OCI-LY3 (cell line): ENCODE measurements around the gene MBOAT1.

Experiments
- H2AFZ ChIP-seq: fragments of 200-600, 300-600 bp; shearing (Covaris generic); 2 replicates; pipeline ENCODE4 v1.6.0; 2014; ENCODE audit warnings: antibody characterized with exemption, low read depth, low read length
- H3K27ac ChIP-seq: fragments of 200-600, 300-600 bp; sonication (generic); 2 replicates; pipeline ENCODE4 v1.5.1; 2014; ENCODE audit warnings: mild to moderate bottlenecking, low read length, moderate library complexity, mixed read lengths
- H3K27me3 ChIP-seq: fragments of 200-600, 300-600 bp; sonication (generic); 2 replicates; pipeline ENCODE4 v1.6.1; 2014; ENCODE audit warnings: low read depth, low read length, mixed read lengths
- H3K36me3 ChIP-seq: fragments of 200-600, 300-600 bp; sonication (generic); replicated peaks from 2 replicates; pipeline ENCODE3; 2014; ENCODE audit warnings: low read depth, low read length, mixed read lengths
- H3K4me1 ChIP-seq: fragments of 300-600, 200-600 bp; sonication (generic); 2 replicates; pipeline ENCODE4 v1.6.1; 2014; ENCODE audit warnings: low read length, mixed read lengths
- H3K4me2 ChIP-seq: fragments of 200-600, 300-600 bp; sonication (generic); 2 replicates; pipeline ENCODE4 v1.6.1; 2014; ENCODE audit warnings: low read length, mixed read lengths
- H3K4me3 ChIP-seq: fragments of 300-600, 200-600 bp; sonication (generic); 2 replicates; pipeline ENCODE4 v1.5.1; 2014; ENCODE audit warnings: antibody characterized with exemption, mild to moderate bottlenecking, low read length, moderate library complexity
- H3K79me2 ChIP-seq: fragments of 300-600, 200-600 bp; shearing (Covaris generic); 2 replicates; pipeline ENCODE4 v1.6.1; 2014; ENCODE audit warnings: mild to moderate bottlenecking, low read length, mixed read lengths
- H3K9ac ChIP-seq: fragments of 300-600, 200-600 bp; shearing (Covaris generic); 2 replicates; pipeline ENCODE4 v1.6.0; 2014; ENCODE audit warnings: mild to moderate bottlenecking, low read length, moderate library complexity
- H3K9me3 ChIP-seq: fragments of 200-600, 300-600 bp; shearing (Covaris generic); 2 replicates; pipeline ENCODE4 v1.6.1; 2014; ENCODE audit warnings: low read length, mixed read lengths; ENCODE audit not compliant: insufficient read depth
- H4K20me1 ChIP-seq: fragments of 200-600, 300-600 bp; sonication (generic); 2 replicates; pipeline ENCODE4 v1.6.1; 2016; ENCODE audit warnings: low read length, mixed read lengths; ENCODE audit not compliant: insufficient read depth
- EZH2phosphoT487 ChIP-seq: fragments of 200-600 bp; shearing (Covaris generic); IDR thresholded peaks from 2 replicates; pipeline ENCODE4 v1.6.1; 2018; ENCODE audit warnings: antibody characterized with exemption, mixed run types, low read depth
- TF ChIP-seq, protein P1 (sequence below): fragments of 200-600, 300-600 bp; sonication (generic); IDR thresholded peaks from 2 replicates; pipeline ENCODE4 v1.5.1; 2014; ENCODE audit warnings: antibody characterized with exemption, low read length, low read depth

MBOAT1 gene

GRCh38 chr6:20242397-20242796 lies 30.1 kb upstream of the MBOAT1 start:
- no peak overlapping the region for H3K27ac ChIP-seq
- no peak overlapping the region for H3K9ac ChIP-seq
- H3K27me3 ChIP-seq, result no peaks in the 10 kb centered on the region
- H2AFZ ChIP-seq, result no peak overlapping the region
- no peak overlapping the region for H3K4me2 ChIP-seq
- no peak overlapping the region for H3K4me3 ChIP-seq
- no peaks in the 10 kb centered on the region for H3K4me1 ChIP-seq
- no peaks in the 10 kb centered on the region for H3K9me3 ChIP-seq
- H3K79me2 ChIP-seq, result no peaks in the 10 kb centered on the region
- H3K36me3 ChIP-seq, result no peaks in the 10 kb centered on the region
- TF ChIP-seq EZH2phosphoT487, result no peak
- TF ChIP-seq, protein P1, sequence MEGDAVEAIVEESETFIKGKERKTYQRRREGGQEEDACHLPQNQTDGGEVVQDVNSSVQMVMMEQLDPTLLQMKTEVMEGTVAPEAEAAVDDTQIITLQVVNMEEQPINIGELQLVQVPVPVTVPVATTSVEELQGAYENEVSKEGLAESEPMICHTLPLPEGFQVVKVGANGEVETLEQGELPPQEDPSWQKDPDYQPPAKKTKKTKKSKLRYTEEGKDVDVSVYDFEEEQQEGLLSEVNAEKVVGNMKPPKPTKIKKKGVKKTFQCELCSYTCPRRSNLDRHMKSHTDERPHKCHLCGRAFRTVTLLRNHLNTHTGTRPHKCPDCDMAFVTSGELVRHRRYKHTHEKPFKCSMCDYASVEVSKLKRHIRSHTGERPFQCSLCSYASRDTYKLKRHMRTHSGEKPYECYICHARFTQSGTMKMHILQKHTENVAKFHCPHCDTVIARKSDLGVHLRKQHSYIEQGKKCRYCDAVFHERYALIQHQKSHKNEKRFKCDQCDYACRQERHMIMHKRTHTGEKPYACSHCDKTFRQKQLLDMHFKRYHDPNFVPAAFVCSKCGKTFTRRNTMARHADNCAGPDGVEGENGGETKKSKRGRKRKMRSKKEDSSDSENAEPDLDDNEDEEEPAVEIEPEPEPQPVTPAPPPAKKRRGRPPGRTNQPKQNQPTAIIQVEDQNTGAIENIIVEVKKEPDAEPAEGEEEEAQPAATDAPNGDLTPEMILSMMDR, result no peak
- H4K20me1 ChIP-seq, result no peaks in the 10 kb centered on the region

DNA sequence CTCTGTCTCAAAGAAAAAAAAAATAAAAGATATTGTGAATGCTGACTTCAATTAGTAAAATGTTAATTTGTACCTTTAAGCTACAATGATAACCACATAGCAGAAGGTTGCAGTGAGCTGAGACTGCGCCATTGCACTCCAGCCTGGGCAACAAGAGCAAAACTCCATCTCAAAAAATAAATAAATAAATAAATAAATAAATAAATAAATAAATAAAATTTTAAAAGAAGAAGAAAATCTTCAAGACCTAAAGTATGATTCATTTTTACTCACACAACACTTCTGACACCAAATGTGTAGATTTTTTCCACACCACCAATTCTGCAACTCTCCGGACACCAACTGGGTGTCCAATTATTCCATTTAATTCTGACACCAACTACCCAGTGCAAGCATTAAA lies 28.8 kb upstream of the MBOAT1 start:
- Histone ChIP-seq H3K9me3 (no peaks in the 10 kb centered on the region), H3K79me2 (no peaks in the 10 kb centered on the region), H3K4me1 (no peaks in the 10 kb centered on the region), H3K27ac (no peak overlapping the region), H3K4me2 (no peak overlapping the region), H3K36me3 (no peaks in the 10 kb centered on the region), H2AFZ (no peak overlapping the region), H3K27me3 (no peaks in the 10 kb centered on the region), H3K4me3 (no peak overlapping the region), H3K9ac (no peak overlapping the region), H4K20me1 (no peaks in the 10 kb centered on the region)
- TF ChIP-seq, protein P1, result no peak
- no peak for TF ChIP-seq EZH2phosphoT487

DNA sequence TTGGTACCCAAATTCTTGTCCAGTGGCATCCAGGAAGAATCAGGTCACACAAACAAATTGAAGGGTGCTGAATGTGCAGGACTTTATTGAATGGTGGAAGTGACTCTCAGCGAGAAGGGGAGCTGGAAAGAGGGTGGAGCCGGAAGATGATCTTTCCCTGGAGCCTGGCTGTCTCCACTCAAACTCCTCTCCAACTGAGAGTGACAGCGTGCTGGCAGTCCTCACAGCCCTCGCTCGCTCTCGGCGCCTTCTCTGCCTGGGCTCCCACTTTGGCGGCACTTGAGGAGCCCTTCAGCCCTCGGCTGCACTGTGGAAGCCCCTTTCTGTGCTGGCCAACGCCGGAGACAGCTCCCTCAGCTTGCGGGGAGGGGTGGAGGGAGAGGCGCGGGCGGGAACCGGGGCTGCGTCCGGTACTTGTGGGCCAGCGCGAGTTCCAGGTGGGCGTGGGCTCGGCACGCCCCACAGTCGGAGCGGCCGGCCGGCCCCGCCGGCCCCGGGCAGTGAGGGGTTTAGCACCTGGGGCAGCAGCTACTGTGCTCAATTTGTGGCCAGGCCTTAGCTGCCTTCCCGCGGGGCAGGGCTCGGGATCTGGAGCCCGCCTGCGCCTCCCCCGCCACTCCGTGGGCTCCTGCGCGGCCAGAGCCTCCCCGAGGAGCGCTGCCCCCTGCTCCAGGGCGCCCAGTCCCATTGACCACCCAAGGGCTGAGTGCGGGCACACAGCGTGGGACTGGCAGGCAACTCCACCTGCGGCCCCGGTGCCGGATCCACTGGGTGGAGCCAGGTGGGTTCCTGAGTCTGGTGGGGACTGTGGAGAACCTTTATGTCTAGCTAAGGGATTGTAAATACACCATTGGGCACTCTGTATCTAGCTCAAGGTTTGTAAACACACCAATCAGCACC lies 26.7 kb upstream of the MBOAT1 start:
- TF ChIP-seq, protein P1, result no peak
- H3K4me2 ChIP-seq, result no peak overlapping the region
- H3K4me1 ChIP-seq, result no peaks in the 10 kb centered on the region
- no peak overlapping the region for H3K4me3 ChIP-seq
- no peak overlapping the region for H3K27ac ChIP-seq
- H3K9ac ChIP-seq, result no peak overlapping the region
- H2AFZ ChIP-seq, result no peak overlapping the region
- no peaks in the 10 kb centered on the region for H3K36me3 ChIP-seq
- no peaks in the 10 kb centered on the region for H3K79me2 ChIP-seq
- no peaks in the 10 kb centered on the region for H3K9me3 ChIP-seq
- no peaks in the 10 kb centered on the region for H3K27me3 ChIP-seq
- no peaks in the 10 kb centered on the region for H4K20me1 ChIP-seq

GRCh38 chr6:20237677-20238460 lies 25.6 kb upstream of the MBOAT1 start:
- Histone ChIP-seq H3K27me3 (no peaks in the 10 kb centered on the region), H3K9ac (no peak overlapping the region), H3K4me1 (no peaks in the 10 kb centered on the region), H4K20me1 (no peaks in the 10 kb centered on the region), H2AFZ (no peak overlapping the region), H3K79me2 (no peaks in the 10 kb centered on the region), H3K9me3 (no peaks in the 10 kb centered on the region), H3K27ac (no peak overlapping the region), H3K36me3 (no peaks in the 10 kb centered on the region), H3K4me2 (no peak overlapping the region), H3K4me3 (no peak overlapping the region)
- no peak for TF ChIP-seq EZH2phosphoT487
- TF ChIP-seq, protein P1, result no peak
